Endothelial cell of umbilical vein (primary cell): ENCODE data around the gene GABBR2. TPM values are rescaled to one million over a fixed set of nuclear protein-coding genes. Genes with fewer than 3 reads are reported as not detected.

Source experiments
- BruUV-seq: library from RNA; stranded (reverse); fragments of 400-500 nt; replicated peaks from 2 replicates; lab custom pipeline; 2021; lab: Mats Ljungman, UMichigan
- CTCF ChIA-PET: fragments of 300-600, 350-600 bp; sonication (Branson Sonifier 250); formaldehyde crosslinking; loops from one replicate; lab custom pipeline; 2021; ENCODE audit warnings: antibody characterized with exemption, inconsistent platforms; lab: Charles Lee
- POLR2A ChIA-PET: fragments of 300-600, 350-600 bp; sonication (Branson Sonifier 250); formaldehyde crosslinking; loops from one replicate; lab custom pipeline; 2021; ENCODE audit warnings: antibody characterized with exemption, inconsistent platforms; lab: Charles Lee
- DNase-seq: peaks from one replicate; pipeline ENCODE4 v3.0.0-alpha.2; 2011; ENCODE audit warnings: low read depth, low spot score
- FAIRE-seq: peaks from 2 replicates; lab custom pipeline; 2011; peaks lifted over from hg19 to GRCh38; lab: Jason Lieb, UNC
- H2AFZ ChIP-seq: 2 replicates; pipeline ENCODE4 v1.6.0; 2012; ENCODE audit warnings: low read depth, low read length, control low read depth, inconsistent platforms
- H3K27ac ChIP-seq: 2 replicates; pipeline ENCODE4 v1.5.1; 2011; ENCODE audit warnings: low read depth, mild to moderate bottlenecking, control low read depth, low read length, moderate library complexity; ENCODE audit not compliant: insufficient read depth
- H3K27me3 ChIP-seq, 2 experiments: 2 replicates each; pipeline versions ENCODE4 v1.6.0 to v1.6.1; 2011; ENCODE audit warnings: low read length in 2 of 2, mixed read lengths in 1 of 2; ENCODE audit not compliant: control insufficient read depth in 2 of 2, insufficient read depth in 2 of 2
- H3K36me3 ChIP-seq, 2 experiments: 2 replicates in 1 of 2; 3 replicates in 1 of 2; pipeline ENCODE4 v1.5.1; 2011; ENCODE audit warnings: low read length in 2 of 2, mild to moderate bottlenecking in 1 of 2, moderate library complexity in 1 of 2; ENCODE audit not compliant: control insufficient read depth in 2 of 2, insufficient read depth in 2 of 2; ENCODE audit errors: extremely low read depth in 1 of 2
- H3K4me1 ChIP-seq: 3 replicates; pipeline ENCODE4 v1.5.1; 2011; ENCODE audit warnings: mild to moderate bottlenecking, low read length; ENCODE audit not compliant: control insufficient read depth, insufficient read depth; ENCODE audit errors: extremely low read depth
- H3K4me2 ChIP-seq: 2 replicates; pipeline ENCODE4 v1.6.1; 2011; ENCODE audit warnings: low read length, control low read depth, mixed read lengths; ENCODE audit not compliant: insufficient read depth
- H3K4me3 ChIP-seq, 3 experiments: fragments of 200-600 bp in 1 of 3; sonication (generic), shearing (Covaris generic) in 1 of 3; replicated peaks in 1 of 3; 2 replicates each; pipeline ENCODE4 v1.5.1; 2011 to 2016; ENCODE audit warnings: control low read depth in 3 of 3, low read length in 3 of 3, mild to moderate bottlenecking in 2 of 3, inconsistent platforms in 1 of 3, low read depth in 1 of 3, moderate library complexity in 1 of 3; ENCODE audit not compliant: insufficient read depth in 1 of 3
- H3K79me2 ChIP-seq: 2 replicates; pipeline ENCODE4 v1.6.0; 2012; ENCODE audit warnings: low read length, inconsistent platforms; ENCODE audit not compliant: control insufficient read depth, insufficient read depth
- H3K9ac ChIP-seq: replicated peaks from 2 replicates; pipeline ENCODE3; 2011; ENCODE audit warnings: low read length, control low read depth; ENCODE audit not compliant: insufficient read depth; ENCODE audit errors: extremely low read depth
- H3K9me1 ChIP-seq: replicated peaks from 3 replicates; pipeline ENCODE4 v1.6.0; 2011; ENCODE audit warnings: mild to moderate bottlenecking, low read length; ENCODE audit not compliant: control insufficient read depth, insufficient read depth; ENCODE audit errors: extremely low read depth
- H3K9me3 ChIP-seq: replicated peaks from 2 replicates; pipeline ENCODE4 v1.5.1; 2012; ENCODE audit warnings: low read length, inconsistent platforms; ENCODE audit not compliant: control insufficient read depth, insufficient read depth
- H4K20me1 ChIP-seq: replicated peaks from 2 replicates; pipeline ENCODE3; 2011; ENCODE audit warnings: mild to moderate bottlenecking, low read length; ENCODE audit not compliant: control insufficient read depth, insufficient read depth; ENCODE audit errors: extremely low read depth
- CTCF ChIP-seq, 2 donors: IDR thresholded peaks; 1 replicate in 1 of 2; 2 replicates in 1 of 2; pipeline ENCODE4 v1.5.1; 2011; ENCODE audit warnings: low read length in 2 of 2, mild to moderate bottlenecking in 2 of 2, moderate library complexity in 2 of 2, control low read depth in 1 of 2, inconsistent platforms in 1 of 2, low read depth in 1 of 2; ENCODE audit not compliant: insufficient read depth in 1 of 2; ENCODE audit errors: extremely low read depth in 1 of 2
- EZH2 ChIP-seq: IDR thresholded peaks from 2 replicates; pipeline ENCODE4 v1.6.1; 2012; ENCODE audit warnings: borderline replicate concordance, low read depth, mild to moderate bottlenecking, moderate library complexity, low read length, inconsistent platforms; ENCODE audit not compliant: severe bottlenecking
- FOS ChIP-seq: IDR thresholded peaks from 2 replicates; pipeline ENCODE4 v1.6.1; 2011; ENCODE audit warnings: mild to moderate bottlenecking, low read length, moderate library complexity, borderline replicate concordance; ENCODE audit not compliant: insufficient read depth
- GATA2 ChIP-seq: IDR thresholded peaks from 2 replicates; pipeline ENCODE4 v1.7.0; 2011; ENCODE audit warnings: low read depth, mild to moderate bottlenecking, moderate library complexity, mixed read lengths, low read length; ENCODE audit not compliant: insufficient read length, insufficient read depth
- JUN ChIP-seq: IDR thresholded peaks from 2 replicates; pipeline ENCODE4 v1.6.1; 2011; ENCODE audit warnings: borderline replicate concordance, low read depth; ENCODE audit not compliant: insufficient read length, insufficient read depth
- MAX ChIP-seq: IDR thresholded peaks from 2 replicates; pipeline ENCODE4 v1.6.1; 2011; ENCODE audit not compliant: insufficient read depth, insufficient read length
- MYC ChIP-seq: IDR thresholded peaks from one replicate; pipeline ENCODE4 v1.6.1; 2011; ENCODE audit warnings: mild to moderate bottlenecking, low read depth, low read length
- POLR2AphosphoS5 ChIP-seq: IDR thresholded peaks from 2 replicates; pipeline ENCODE4 v1.6.1; 2012; ENCODE audit warnings: low read depth, mild to moderate bottlenecking, control low read depth, low read length, moderate library complexity; ENCODE audit not compliant: insufficient read depth
- dilution Hi-C: fragments of 300-500 bp; cut with MboI; formaldehyde crosslinking; loops from one replicate; pipeline ENCODE4 v1.15.0; 2019; ENCODE audit warnings: low sequenced_read_pairs; ENCODE audit not compliant: extremely low pct_ligation_motif_present
- intact Hi-C: fragments of 100-400 bp; cut with micrococcal nuclease; formaldehyde crosslinking; loops from one replicate; pipeline ENCODE4 v1.10.0; 2022
- polyA plus RNA-seq, 4 experiments: library from polyadenylated mRNA; depleted of rRNA in 3 of 4; stranded (reverse) in 3 of 4; unstranded in 1 of 4; fragments of >200 nt; gene quantifications; 2 replicates each; pipeline versions ENCODE4 v1.2.1 to v1.2.3, GENCODE V29; 2011 to 2012; ENCODE audit warnings: missing spikeins in 1 of 4
- total RNA-seq: library from RNA; stranded (reverse); gene quantifications from 2 replicates; pipeline ENCODE4 v1.2.3, GENCODE V29; 2021

The GABBR2 gene
- total and polyA plus RNA-seq, 2 donors (not counting 3 experiments of a cell fraction or from before 2014, with no cell fraction given), result 1.1 to 9.2 TPM

GRCh38 chr9:98709968-98710965 lies 1.5 kb upstream of the GABBR2 start:
- no peaks in the 10 kb centered on the region for H3K9me3 ChIP-seq
- DNase-seq (peak; percentile 34), FAIRE-seq (peak; percentile 87)
- dilution Hi-C loops (no loop called here), intact Hi-C loops (loop anchor here (5.0 kb wide), 1 partner anchor 98 kb away; no protein-coding TSS in a partner anchor)
- H3K27ac ChIP-seq, result no peak overlapping the region
- H3K4me3 ChIP-seq, result no peak overlapping the region
- H3K9ac ChIP-seq, result no peak overlapping the region
- H3K27me3 ChIP-seq, result peaks cover 12 to 15% of the 10 kb centered on the region in 2 experiments
- no TSS peak for BruUV-seq
- TF ChIP-seq GATA2, result no peak
- no peak for TF ChIP-seq FOS
- TF ChIP-seq MYC, result no peak
- TF ChIP-seq JUN, result no peak
- TF ChIP-seq CTCF (IDR thresholded peaks at IDR 0.05; ENCODE audit: extremely low read depth in 1 of 2, insufficient read depth in 1 of 2, low read depth in 1 of 2, low read length in 2 of 2), result no peak
- TF ChIP-seq MAX, result no peak
- TF ChIP-seq EZH2, result no peak
- TF ChIP-seq POLR2AphosphoS5, result no peak
- no peaks in the 10 kb centered on the region for H4K20me1 ChIP-seq
- H2AFZ ChIP-seq, result no peak overlapping the region
- H3K36me3 ChIP-seq, result no peaks in the 10 kb centered on the region
- H3K79me2 ChIP-seq, result peaks cover 11% of the 10 kb centered on the region
- no peak overlapping the region for H3K4me2 ChIP-seq
- no peaks in the 10 kb centered on the region for H3K9me1 ChIP-seq
- H3K4me1 ChIP-seq, result peaks cover 12% of the 10 kb centered on the region
- ChIA-PET POLR2A (no interaction called here), CTCF (interaction anchor here (0.8 to 1.2 kb wide), 6 partner anchors 65 to 394 kb away, joined by 3 to 4 read pairs (median 4); no protein-coding TSS in a partner anchor)
